HepG2 (cell line): ENCODE measurements around the gene LAPTM4A. TPM values are rescaled to one million over a fixed set of nuclear protein-coding genes. Genes with fewer than 3 reads are reported as not detected.

ENCODE experiments used
- ARNTL ChIP-seq: sonication (generic); formaldehyde crosslinking; IDR thresholded peaks from 2 replicates; pipeline ENCODE4 v1.4.0; 2020; ENCODE audit warnings: mild to moderate bottlenecking, missing genetic modification reagents
- ATAD3A ChIP-seq: sonication (generic); formaldehyde crosslinking; IDR thresholded peaks from 2 replicates; pipeline ENCODE4 v1.4.0; 2020; ENCODE audit warnings: missing genetic modification reagents
- CBX5 ChIP-seq: sonication (generic); formaldehyde crosslinking; IDR thresholded peaks from 2 replicates; pipeline ENCODE4 v1.4.0; 2020; ENCODE audit warnings: missing genetic modification reagents, borderline replicate concordance
- CSRNP1 ChIP-seq: sonication (generic); formaldehyde crosslinking; IDR thresholded peaks from 2 replicates; pipeline ENCODE4 v1.8.1; 2023; ENCODE audit warnings: mild to moderate bottlenecking, missing genetic modification reagents
- E2F5 ChIP-seq: sonication (generic); formaldehyde crosslinking; conservative IDR thresholded peaks from 2 replicates; pipeline ENCODE4 v1.4.0; 2020; ENCODE audit warnings: missing genetic modification reagents
- FOSL2 ChIP-seq: sonication (generic); formaldehyde crosslinking; IDR thresholded peaks from 2 replicates; pipeline ENCODE4 v1.4.0; 2020; ENCODE audit warnings: missing genetic modification reagents
- GABPA ChIP-seq, 2 experiments: IDR thresholded peaks; 2 replicates each; pipeline ENCODE4 v1.6.1; 2011 to 2016; ENCODE audit warnings: low read depth in 2 of 2, low read length in 1 of 2, missing biosample characterization in 1 of 2, missing genetic modification characterization in 1 of 2
- GLI4 ChIP-seq: sonication (generic); formaldehyde crosslinking; IDR thresholded peaks from 2 replicates; pipeline ENCODE4 v1.5.1; 2020; ENCODE audit warnings: missing genetic modification reagents, mild to moderate bottlenecking, moderate library complexity, borderline replicate concordance
- HNRNPL ChIP-seq: fragments of 200-400 bp; formaldehyde crosslinking; IDR thresholded peaks from 2 replicates; pipeline ENCODE4 v1.6.1; 2017; ENCODE audit warnings: mild to moderate bottlenecking, low read depth, low read length
- NFIC ChIP-seq: IDR thresholded peaks from 2 replicates; pipeline ENCODE4 v1.6.1; 2012; ENCODE audit warnings: mild to moderate bottlenecking, low read length, inconsistent platforms
- ZFP36L1 ChIP-seq: sonication (generic); formaldehyde crosslinking; IDR thresholded peaks from 2 replicates; pipeline ENCODE4 v1.8.0; 2022; ENCODE audit warnings: mild to moderate bottlenecking, missing genetic modification reagents, moderate library complexity
- ZKSCAN1 ChIP-seq: fragments of 150-350 bp; IDR thresholded peaks from 2 replicates; pipeline ENCODE4 v1.6.1; 2014; ENCODE audit warnings: low read length
- ZNF33A ChIP-seq: sonication (generic); formaldehyde crosslinking; IDR thresholded peaks from 2 replicates; pipeline ENCODE4 v1.5.1; 2020; ENCODE audit warnings: missing genetic modification reagents, mild to moderate bottlenecking, moderate library complexity, borderline replicate concordance
- ZNF574 ChIP-seq: sonication (generic); formaldehyde crosslinking; IDR thresholded peaks from 2 replicates; pipeline ENCODE4 v1.4.0; 2020; ENCODE audit warnings: missing genetic modification reagents
- polyA plus RNA-seq, 8 experiments: library from polyadenylated mRNA; depleted of rRNA in 3 of 8; stranded (reverse) in 7 of 8; unstranded in 1 of 8; fragments of >200 nt; fragmentation: Illumina TruSeq in 4 of 8; extraction: Trizol in 4 of 8; gene quantifications; 2 replicates each; pipeline versions ENCODE4 v1.2.1 to v1.2.3, GENCODE V29; 2011 to 2016; ENCODE audit warnings: low read depth in 4 of 8, missing spikeins in 1 of 8, mixed read lengths in 1 of 8; ENCODE audit not compliant: insufficient read depth in 1 of 8
- total RNA-seq, 5 experiments: library from RNA; depleted of rRNA; stranded (reverse); fragments of >200 nt; fragmentation: Illumina TruSeq; extraction: Trizol; gene quantifications; 2 replicates each; pipeline ENCODE4 v1.2.3, GENCODE V29; 2016; ENCODE audit warnings: low read depth in 1 of 5
- TF ChIP-seq, protein P1 (sequence below): IDR thresholded peaks from 2 replicates; pipeline ENCODE4 v1.6.1; 2018; ENCODE audit warnings: missing genetic modification reagents
- TF ChIP-seq, protein P2 (sequence below): sonication (generic); formaldehyde crosslinking; IDR thresholded peaks from 2 replicates; pipeline ENCODE4 v1.9.0; 2021; ENCODE audit warnings: missing genetic modification reagents, mild to moderate bottlenecking, borderline replicate concordance
- TF ChIP-seq, protein P3 (sequence below): sonication (generic); formaldehyde crosslinking; IDR thresholded peaks from 2 replicates; pipeline ENCODE4 v1.4.0; 2020; ENCODE audit warnings: mild to moderate bottlenecking, missing genetic modification reagents, borderline replicate concordance

LAPTM4A gene
- total and polyA plus RNA-seq, 2 of the 13 experiments (the other 11 are each of a cell fraction or from before 2014, with no cell fraction given) = 116 to 558 TPM

GRCh38 chr2:20093263-20094141 is 42.1 kb upstream of the LAPTM4A start (continued):
- TF ChIP-seq FOSL2 (peak; percentile 6; the same call in 1 of the 2 replicates), GABPA (IDR thresholded peaks at IDR 0.05; ENCODE audit: low read depth, low read length) (no peak), GABPA (CRISPR knock-in tag; IDR thresholded peaks at IDR 0.05; ENCODE audit: low read depth) (peak; percentile 58), GLI4 (CRISPR knock-in tag) (0 out of 2 replicates have a peak, but pooled peaks have one; percentile 39), HNRNPL (no peak), CSRNP1 (CRISPR knock-in tag) (no peak), ZNF33A (CRISPR knock-in tag) (no peak), ARNTL (CRISPR knock-in tag) (no peak), ZFP36L1 (CRISPR knock-in tag) (peak; percentile 55; the same call in 1 of the 2 replicates), CBX5 (CRISPR knock-in tag) (peak; percentile 84; the same call in 1 of the 2 replicates), NFIC (no peak), ATAD3A (CRISPR knock-in tag) (no peak), ZNF574 (CRISPR knock-in tag) (peak; percentile 75), E2F5 (CRISPR knock-in tag) (no peak), ZKSCAN1 (no peak)
- TF ChIP-seq, protein P1, sequence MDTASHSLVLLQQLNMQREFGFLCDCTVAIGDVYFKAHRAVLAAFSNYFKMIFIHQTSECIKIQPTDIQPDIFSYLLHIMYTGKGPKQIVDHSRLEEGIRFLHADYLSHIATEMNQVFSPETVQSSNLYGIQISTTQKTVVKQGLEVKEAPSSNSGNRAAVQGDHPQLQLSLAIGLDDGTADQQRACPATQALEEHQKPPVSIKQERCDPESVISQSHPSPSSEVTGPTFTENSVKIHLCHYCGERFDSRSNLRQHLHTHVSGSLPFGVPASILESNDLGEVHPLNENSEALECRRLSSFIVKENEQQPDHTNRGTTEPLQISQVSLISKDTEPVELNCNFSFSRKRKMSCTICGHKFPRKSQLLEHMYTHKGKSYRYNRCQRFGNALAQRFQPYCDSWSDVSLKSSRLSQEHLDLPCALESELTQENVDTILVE (CRISPR knock-in tag) = peak; percentile 83; the same call in 1 of the 2 replicates
- TF ChIP-seq, protein P2, sequence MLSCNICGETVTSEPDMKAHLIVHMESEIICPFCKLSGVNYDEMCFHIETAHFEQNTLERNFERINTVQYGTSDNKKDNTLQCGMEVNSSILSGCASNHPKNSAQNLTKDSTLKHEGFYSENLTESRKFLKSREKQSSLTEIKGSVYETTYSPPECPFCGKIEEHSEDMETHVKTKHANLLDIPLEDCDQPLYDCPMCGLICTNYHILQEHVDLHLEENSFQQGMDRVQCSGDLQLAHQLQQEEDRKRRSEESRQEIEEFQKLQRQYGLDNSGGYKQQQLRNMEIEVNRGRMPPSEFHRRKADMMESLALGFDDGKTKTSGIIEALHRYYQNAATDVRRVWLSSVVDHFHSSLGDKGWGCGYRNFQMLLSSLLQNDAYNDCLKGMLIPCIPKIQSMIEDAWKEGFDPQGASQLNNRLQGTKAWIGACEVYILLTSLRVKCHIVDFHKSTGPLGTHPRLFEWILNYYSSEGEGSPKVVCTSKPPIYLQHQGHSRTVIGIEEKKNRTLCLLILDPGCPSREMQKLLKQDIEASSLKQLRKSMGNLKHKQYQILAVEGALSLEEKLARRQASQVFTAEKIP (CRISPR knock-in tag) = no peak
- TF ChIP-seq, protein P3, sequence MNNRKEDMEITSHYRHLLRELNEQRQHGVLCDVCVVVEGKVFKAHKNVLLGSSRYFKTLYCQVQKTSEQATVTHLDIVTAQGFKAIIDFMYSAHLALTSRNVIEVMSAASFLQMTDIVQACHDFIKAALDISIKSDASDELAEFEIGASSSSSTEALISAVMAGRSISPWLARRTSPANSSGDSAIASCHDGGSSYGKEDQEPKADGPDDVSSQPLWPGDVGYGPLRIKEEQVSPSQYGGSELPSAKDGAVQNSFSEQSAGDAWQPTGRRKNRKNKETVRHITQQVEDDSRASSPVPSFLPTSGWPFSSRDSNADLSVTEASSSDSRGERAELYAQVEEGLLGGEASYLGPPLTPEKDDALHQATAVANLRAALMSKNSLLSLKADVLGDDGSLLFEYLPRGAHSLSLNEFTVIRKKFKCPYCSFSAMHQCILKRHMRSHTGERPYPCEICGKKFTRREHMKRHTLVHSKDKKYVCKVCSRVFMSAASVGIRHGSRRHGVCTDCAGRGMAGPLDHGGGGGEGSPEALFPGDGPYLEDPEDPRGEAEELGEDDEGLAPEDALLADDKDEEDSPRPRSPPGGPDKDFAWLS = 0 out of 2 replicates have a peak, but pooled peaks have one; percentile 41
